ENCODE measurements around the gene TTLL8.

Gene TTLL8

DNA sequence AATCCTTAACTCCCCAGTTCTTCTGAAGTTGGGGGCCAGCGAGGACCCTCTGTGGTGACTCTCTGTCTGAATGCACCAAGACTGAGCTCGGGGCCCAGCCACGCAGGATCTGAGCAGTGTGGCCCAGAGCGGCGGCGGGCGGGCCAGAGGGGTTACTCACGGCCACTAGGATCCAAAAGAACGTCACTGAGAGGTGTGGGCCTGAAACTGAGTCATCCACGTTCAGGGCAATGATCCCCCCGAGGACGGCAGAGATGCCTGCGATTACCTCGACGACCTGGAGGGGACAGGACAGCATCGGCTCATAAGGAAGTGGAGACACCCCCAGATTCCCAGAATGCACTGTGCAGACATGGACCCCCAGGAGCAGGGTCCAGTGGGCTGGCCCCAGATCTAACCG lies 16.0 kb upstream of the TTLL8 start:
- Histone ChIP-seq H3K4me3 (ENCODE audit: low read length, poor library complexity, severe bottlenecking) (no peak overlapping the region), H3F3A (ENCODE audit: low read depth) (no peaks in the 10 kb centered on the region), H3K27me3 (ENCODE audit: insufficient read depth, low read length, poor library complexity, severe bottlenecking) (no peaks in the 10 kb centered on the region), H4K20me1 (ENCODE audit: insufficient read depth, low read length, poor library complexity, severe bottlenecking) (no peaks in the 10 kb centered on the region), H2AFZ (ENCODE audit: low read length) (no peak overlapping the region), H3K36me3 (ENCODE audit: insufficient read depth, low read length) (no peaks in the 10 kb centered on the region), H3K9me3 (ENCODE audit: insufficient read depth, low read depth, low read length) (no peaks in the 10 kb centered on the region), H3K4me2 (ENCODE audit: low read depth, low read length, poor library complexity, severe bottlenecking) (no peak overlapping the region), H3K9ac (ENCODE audit: low read depth, low read length, poor library complexity, severe bottlenecking) (no peak overlapping the region), H3K9me2 (replicated peaks; ENCODE audit: low read depth, low read length) (no peaks in the 10 kb centered on the region), H3K79me2 (ENCODE audit: insufficient read depth, low read length) (no peaks in the 10 kb centered on the region), H3K4me1 (ENCODE audit: insufficient read depth, low read length, poor library complexity, severe bottlenecking) (no peaks in the 10 kb centered on the region)
- TF ChIP-seq, protein P1, sequence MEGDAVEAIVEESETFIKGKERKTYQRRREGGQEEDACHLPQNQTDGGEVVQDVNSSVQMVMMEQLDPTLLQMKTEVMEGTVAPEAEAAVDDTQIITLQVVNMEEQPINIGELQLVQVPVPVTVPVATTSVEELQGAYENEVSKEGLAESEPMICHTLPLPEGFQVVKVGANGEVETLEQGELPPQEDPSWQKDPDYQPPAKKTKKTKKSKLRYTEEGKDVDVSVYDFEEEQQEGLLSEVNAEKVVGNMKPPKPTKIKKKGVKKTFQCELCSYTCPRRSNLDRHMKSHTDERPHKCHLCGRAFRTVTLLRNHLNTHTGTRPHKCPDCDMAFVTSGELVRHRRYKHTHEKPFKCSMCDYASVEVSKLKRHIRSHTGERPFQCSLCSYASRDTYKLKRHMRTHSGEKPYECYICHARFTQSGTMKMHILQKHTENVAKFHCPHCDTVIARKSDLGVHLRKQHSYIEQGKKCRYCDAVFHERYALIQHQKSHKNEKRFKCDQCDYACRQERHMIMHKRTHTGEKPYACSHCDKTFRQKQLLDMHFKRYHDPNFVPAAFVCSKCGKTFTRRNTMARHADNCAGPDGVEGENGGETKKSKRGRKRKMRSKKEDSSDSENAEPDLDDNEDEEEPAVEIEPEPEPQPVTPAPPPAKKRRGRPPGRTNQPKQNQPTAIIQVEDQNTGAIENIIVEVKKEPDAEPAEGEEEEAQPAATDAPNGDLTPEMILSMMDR (conservative IDR thresholded peaks at IDR 0.05; ENCODE audit: low read length), result no peak
- TF ChIP-seq EZH2phosphoT487 (IDR thresholded peaks at IDR 0.05; ENCODE audit: borderline replicate concordance), result no peak

DNA sequence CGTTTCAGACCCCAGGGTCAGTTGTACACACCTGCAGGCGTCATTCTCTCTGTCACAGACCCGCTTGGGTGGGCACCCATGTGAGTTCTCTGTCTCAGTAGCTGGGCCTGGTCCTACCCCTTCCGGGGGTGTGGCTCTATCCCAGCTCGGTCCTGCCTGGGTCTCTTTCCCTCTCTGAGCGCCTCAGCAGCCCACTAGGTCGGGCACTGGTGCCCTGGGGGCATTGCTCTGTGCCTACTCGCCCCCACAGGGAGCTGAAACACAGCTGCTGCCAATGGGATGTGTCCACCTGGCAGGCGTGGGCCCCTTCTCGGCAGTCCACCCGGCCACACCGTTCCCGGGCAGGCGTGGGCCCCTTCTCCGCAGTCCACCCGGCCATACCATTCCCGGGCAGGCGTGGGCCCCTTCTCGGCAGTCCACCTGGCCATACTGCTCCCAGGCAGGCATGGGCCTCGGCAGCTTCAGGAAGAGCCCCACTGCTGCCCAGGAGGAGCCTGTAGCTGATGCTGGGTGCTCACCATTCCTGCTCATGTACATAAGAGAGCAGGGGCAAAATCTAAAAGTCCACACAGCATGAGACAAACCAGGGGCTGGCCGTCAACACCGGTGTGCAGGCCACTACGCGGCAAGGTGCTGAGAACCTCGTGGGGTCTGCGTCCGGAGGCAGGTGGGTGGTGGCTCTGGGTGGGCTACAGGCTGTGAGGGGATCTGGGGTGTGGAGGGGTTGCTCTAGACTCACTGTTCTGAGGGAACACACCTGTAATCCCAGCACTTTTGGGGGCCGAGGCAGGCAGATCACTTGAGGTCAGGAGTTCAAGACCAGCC lies 14.8 kb upstream of the TTLL8 start:
- Histone ChIP-seq H3K4me1 (ENCODE audit: insufficient read depth, low read length, poor library complexity, severe bottlenecking) (no peaks in the 10 kb centered on the region), H4K20me1 (ENCODE audit: insufficient read depth, low read length, poor library complexity, severe bottlenecking) (no peaks in the 10 kb centered on the region), H3K4me3 (ENCODE audit: low read length, poor library complexity, severe bottlenecking) (no peak overlapping the region), H3K9ac (ENCODE audit: low read depth, low read length, poor library complexity, severe bottlenecking) (no peak overlapping the region), H3K9me2 (replicated peaks; ENCODE audit: low read depth, low read length) (no peaks in the 10 kb centered on the region), H3K4me2 (ENCODE audit: low read depth, low read length, poor library complexity, severe bottlenecking) (no peak overlapping the region), H3K36me3 (ENCODE audit: insufficient read depth, low read length) (no peaks in the 10 kb centered on the region), H2AFZ (ENCODE audit: low read length) (no peak overlapping the region), H3K79me2 (ENCODE audit: insufficient read depth, low read length) (no peaks in the 10 kb centered on the region), H3K9me3 (ENCODE audit: insufficient read depth, low read depth, low read length) (no peaks in the 10 kb centered on the region), H3K27me3 (ENCODE audit: insufficient read depth, low read length, poor library complexity, severe bottlenecking) (no peaks in the 10 kb centered on the region), H3F3A (ENCODE audit: low read depth) (no peaks in the 10 kb centered on the region)
- TF ChIP-seq EZH2phosphoT487 (IDR thresholded peaks at IDR 0.05; ENCODE audit: borderline replicate concordance), result no peak
- TF ChIP-seq, protein P1 (conservative IDR thresholded peaks at IDR 0.05; ENCODE audit: low read length), result no peak

DNA sequence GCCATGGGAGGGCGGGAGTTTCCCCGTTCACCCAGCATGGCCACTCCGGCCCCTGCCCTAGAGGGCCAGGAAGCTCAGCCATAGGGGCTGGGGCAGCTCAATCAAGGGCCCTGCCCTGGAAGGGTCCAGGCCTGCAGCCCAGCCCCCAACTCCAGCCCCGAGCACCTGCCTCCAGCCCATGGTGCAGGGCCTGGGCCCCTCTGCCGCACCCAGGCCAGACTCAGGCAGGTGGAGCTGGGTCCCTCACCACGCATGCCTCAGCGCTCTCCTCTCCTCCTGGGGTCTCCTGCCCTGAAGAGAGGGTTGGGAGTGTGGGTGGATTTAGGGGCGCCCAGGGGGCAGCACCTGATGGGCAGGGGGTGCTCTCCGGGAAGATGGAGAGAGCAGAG lies 14.1 kb upstream of the TTLL8 start:
- Histone ChIP-seq H3K36me3 (ENCODE audit: insufficient read depth, low read length) (no peaks in the 10 kb centered on the region), H3K4me2 (ENCODE audit: low read depth, low read length, poor library complexity, severe bottlenecking) (no peak overlapping the region)
- no peak for TF ChIP-seq EZH2phosphoT487 (IDR thresholded peaks at IDR 0.05; ENCODE audit: borderline replicate concordance)
- TF ChIP-seq, protein P1 (conservative IDR thresholded peaks at IDR 0.05; ENCODE audit: low read length), result no peak

More for the DNA sequence above, 14.1 kb upstream of the TTLL8 start:
- no peaks in the 10 kb centered on the region for H3K9me2 ChIP-seq (replicated peaks; ENCODE audit: low read depth, low read length)
- no peak overlapping the region for H3K4me3 ChIP-seq (ENCODE audit: low read length, poor library complexity, severe bottlenecking)
- H4K20me1 ChIP-seq (ENCODE audit: insufficient read depth, low read length, poor library complexity, severe bottlenecking), result no peaks in the 10 kb centered on the region
- H3K9ac ChIP-seq (ENCODE audit: low read depth, low read length, poor library complexity, severe bottlenecking), result no peak overlapping the region
- H3K4me1 ChIP-seq (ENCODE audit: insufficient read depth, low read length, poor library complexity, severe bottlenecking), result no peaks in the 10 kb centered on the region
- no peaks in the 10 kb centered on the region for H3K27me3 ChIP-seq (ENCODE audit: insufficient read depth, low read length, poor library complexity, severe bottlenecking)
- H3K9me3 ChIP-seq (ENCODE audit: insufficient read depth, low read depth, low read length), result no peaks in the 10 kb centered on the region
- no peaks in the 10 kb centered on the region for H3K79me2 ChIP-seq (ENCODE audit: insufficient read depth, low read length)
- no peak overlapping the region for H2AFZ ChIP-seq (ENCODE audit: low read length)
- H3F3A ChIP-seq (ENCODE audit: low read depth), result no peaks in the 10 kb centered on the region

Measured in Loucy (cell line).